Smooth muscle cell (in vitro differentiated cells): ENCODE measurements around the gene SRPK1. TPM values are rescaled to one million over a fixed set of nuclear protein-coding genes. Genes with fewer than 3 reads are reported as not detected.
A peak's percentile ranks its signal among the peaks of the same experiment; 100 is the strongest.

ENCODE experiments used
- DNase-seq: peaks from one replicate; lab custom pipeline; 2025; ENCODE audit not compliant: unreplicated experiment; lab: John Stamatoyannopoulos, UW
- H2AFZ ChIP-seq: fragments of 200-600 bp; sonication (generic); 2 replicates; pipeline ENCODE4 v1.6.0; 2016; ENCODE audit warnings: antibody characterized with exemption, low read depth, mild to moderate bottlenecking
- H3F3A ChIP-seq: fragments of 200-600 bp; sonication (generic); 2 replicates; pipeline ENCODE4 v1.6.0; 2017; ENCODE audit warnings: antibody characterized with exemption, low read depth
- H3K27ac ChIP-seq: fragments of 200-600 bp; sonication (generic); 2 replicates; pipeline ENCODE4 v1.5.1; 2016; ENCODE audit warnings: low read depth, mild to moderate bottlenecking
- H3K27me3 ChIP-seq: fragments of 200-600 bp; sonication (generic); 2 replicates; pipeline ENCODE4 v1.6.1; 2016; ENCODE audit warnings: low read depth, mild to moderate bottlenecking
- H3K36me3 ChIP-seq: fragments of 200-600 bp; sonication (generic); 2 replicates; pipeline ENCODE4 v1.5.1; 2016; ENCODE audit warnings: low read depth
- H3K4me1 ChIP-seq: fragments of 200-600 bp; sonication (generic); 2 replicates; pipeline ENCODE4 v1.5.1; 2016; ENCODE audit warnings: low read depth
- H3K4me2 ChIP-seq: fragments of 200-600 bp; sonication (generic); 2 replicates; pipeline ENCODE4 v1.6.0; 2016; ENCODE audit warnings: mild to moderate bottlenecking
- H3K4me3 ChIP-seq: fragments of 200-600 bp; sonication (generic); 2 replicates; pipeline ENCODE4 v1.5.1; 2016; ENCODE audit warnings: mild to moderate bottlenecking
- H3K79me2 ChIP-seq: fragments of 200-600 bp; sonication (generic); 2 replicates; pipeline ENCODE4 v1.6.0; 2016; ENCODE audit warnings: low read depth, mild to moderate bottlenecking
- H3K9ac ChIP-seq: fragments of 200-600 bp; sonication (generic); 2 replicates; pipeline ENCODE4 v1.6.0; 2016; ENCODE audit warnings: low read depth
- H3K9me3 ChIP-seq: fragments of 200-600 bp; sonication (generic); replicated peaks from 2 replicates; pipeline ENCODE4 v1.5.1; 2016; ENCODE audit warnings: low read depth
- H4K20me1 ChIP-seq: fragments of 200-600 bp; sonication (generic); 2 replicates; pipeline ENCODE4 v1.6.0; 2016; ENCODE audit warnings: low read depth
- WGBS: methylation state at CpG from one replicate; pipeline ENCODE4 v1.1.7; 2016; ENCODE audit warnings: low lambda C conversion rate; 5-methylcytosine and 5-hydroxymethylcytosine counted together
- polyA plus RNA-seq: library from polyadenylated mRNA; unstranded; fragments of >200 nt; fragmentation: Nextera tagmentation; extraction: Ambion mirVana; gene quantifications from 2 replicates; pipeline ENCODE4 v1.2.1, GENCODE V29; 2016
- total RNA-seq: library from RNA; depleted of rRNA; stranded (reverse); fragments of >200 nt; gene quantifications from 2 replicates; pipeline ENCODE4 v1.2.3, GENCODE V29; 2014
- TF ChIP-seq, protein P1 (sequence below): fragments of 200-600 bp; sonication (generic); IDR thresholded peaks from 2 replicates; pipeline ENCODE4 v1.5.1; 2017; ENCODE audit warnings: borderline replicate concordance, mild to moderate bottlenecking, antibody characterized with exemption; ENCODE audit not compliant: insufficient read depth, poor library complexity, severe bottlenecking

SRPK1 gene
- total and polyA plus RNA-seq, 2 experiments from 2014 or later = 28.2 to 45.7 TPM

DNA sequence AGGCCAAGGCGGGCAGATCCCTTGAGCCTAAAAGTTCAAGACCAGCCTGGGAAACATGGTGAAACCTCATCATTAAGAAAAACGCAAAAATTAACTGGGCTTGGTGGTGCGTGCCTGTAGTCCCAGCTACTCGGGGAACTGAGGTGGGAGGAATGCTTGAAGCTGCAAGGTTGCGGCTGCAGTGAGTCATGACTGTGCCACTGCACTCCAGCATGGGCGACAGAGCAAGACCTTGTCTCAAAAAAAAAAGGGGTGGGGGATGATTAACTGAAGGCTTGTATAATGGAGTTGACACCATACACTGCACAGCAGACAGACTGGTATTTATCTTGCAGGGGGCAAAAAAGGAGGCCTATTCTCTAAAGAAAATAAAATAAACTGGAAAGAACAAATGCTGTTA lies 27.7 kb downstream of the SRPK1 start:
- TF ChIP-seq, protein P1, sequence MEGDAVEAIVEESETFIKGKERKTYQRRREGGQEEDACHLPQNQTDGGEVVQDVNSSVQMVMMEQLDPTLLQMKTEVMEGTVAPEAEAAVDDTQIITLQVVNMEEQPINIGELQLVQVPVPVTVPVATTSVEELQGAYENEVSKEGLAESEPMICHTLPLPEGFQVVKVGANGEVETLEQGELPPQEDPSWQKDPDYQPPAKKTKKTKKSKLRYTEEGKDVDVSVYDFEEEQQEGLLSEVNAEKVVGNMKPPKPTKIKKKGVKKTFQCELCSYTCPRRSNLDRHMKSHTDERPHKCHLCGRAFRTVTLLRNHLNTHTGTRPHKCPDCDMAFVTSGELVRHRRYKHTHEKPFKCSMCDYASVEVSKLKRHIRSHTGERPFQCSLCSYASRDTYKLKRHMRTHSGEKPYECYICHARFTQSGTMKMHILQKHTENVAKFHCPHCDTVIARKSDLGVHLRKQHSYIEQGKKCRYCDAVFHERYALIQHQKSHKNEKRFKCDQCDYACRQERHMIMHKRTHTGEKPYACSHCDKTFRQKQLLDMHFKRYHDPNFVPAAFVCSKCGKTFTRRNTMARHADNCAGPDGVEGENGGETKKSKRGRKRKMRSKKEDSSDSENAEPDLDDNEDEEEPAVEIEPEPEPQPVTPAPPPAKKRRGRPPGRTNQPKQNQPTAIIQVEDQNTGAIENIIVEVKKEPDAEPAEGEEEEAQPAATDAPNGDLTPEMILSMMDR = no peak
- no peak for DNase-seq
- Histone ChIP-seq H3K36me3 (no peaks in the 10 kb centered on the region), H3K79me2 (peaks cover 64% of the 10 kb centered on the region), H3K27me3 (no peaks in the 10 kb centered on the region), H3K4me3 (no peak overlapping the region), H3K27ac (peak overlapping the region; percentile 79), H3F3A (no peaks in the 10 kb centered on the region), H3K9ac (no peak overlapping the region), H3K4me1 (peaks cover 4% of the 10 kb centered on the region), H2AFZ (no peak overlapping the region), H3K9me3 (no peaks in the 10 kb centered on the region), H4K20me1 (peaks cover 30% of the 10 kb centered on the region), H3K4me2 (peak overlapping the region; percentile 28)
- 54% methylated on average over 6 of the region's 6 CpGs for WGBS

DNA sequence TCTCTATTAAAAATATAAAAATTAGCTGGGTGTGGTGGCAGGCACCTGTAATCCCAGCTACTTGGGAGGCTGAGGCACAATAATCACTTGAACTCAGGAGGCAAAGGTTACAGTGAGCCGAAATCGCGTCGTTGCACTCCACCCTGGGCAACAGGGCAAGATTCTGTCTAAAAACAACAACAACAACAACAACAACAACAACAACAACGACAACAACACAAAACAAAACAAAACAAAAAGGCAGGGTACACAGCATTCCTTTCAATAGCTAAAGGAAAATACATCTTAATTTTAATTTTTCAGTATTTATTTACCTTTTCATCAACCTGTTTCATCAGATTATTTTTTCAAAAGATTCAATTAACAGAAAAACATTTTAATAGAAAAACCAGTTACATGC lies 28.4 kb downstream of the SRPK1 start:
- Histone ChIP-seq H3K27me3 (no peaks in the 10 kb centered on the region), H3K4me2 (no peak overlapping the region), H4K20me1 (peaks cover 26% of the 10 kb centered on the region), H3K79me2 (peaks cover 57% of the 10 kb centered on the region), H3K4me3 (no peak overlapping the region), H3K36me3 (no peaks in the 10 kb centered on the region), H3K9me3 (no peaks in the 10 kb centered on the region), H2AFZ (no peak overlapping the region), H3F3A (no peaks in the 10 kb centered on the region), H3K4me1 (peaks cover 4% of the 10 kb centered on the region), H3K27ac (peak overlapping the region; percentile 63), H3K9ac (no peak overlapping the region)
- DNase-seq = no peak
- TF ChIP-seq, protein P1 = no peak
- 87% methylated on average over 5 of the region's 5 CpGs for WGBS

DNA sequence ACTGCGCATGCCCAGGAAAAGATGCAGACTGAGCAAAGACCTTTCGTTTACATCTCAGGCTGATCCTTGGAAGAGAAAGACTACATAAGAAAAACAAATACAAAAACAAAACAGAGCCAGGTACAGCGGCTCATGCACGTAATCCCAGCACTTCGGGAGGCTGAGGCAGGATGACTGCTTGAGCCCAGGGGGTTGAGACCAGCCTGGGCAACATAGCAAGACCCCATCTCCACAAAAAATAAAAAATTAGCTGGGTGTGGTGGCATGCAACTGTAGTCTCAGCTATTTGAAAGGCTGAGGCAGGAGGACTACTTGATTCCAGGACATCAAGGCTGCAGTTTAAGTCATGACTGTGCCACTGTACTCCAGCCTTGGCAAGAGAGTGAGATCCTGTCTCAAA lies 41.7 kb downstream of the SRPK1 start:
- Histone ChIP-seq H3K79me2 (no peaks in the 10 kb centered on the region), H3K9ac (no peak overlapping the region), H3K27ac (no peak overlapping the region), H3K4me3 (no peak overlapping the region), H3F3A (no peaks in the 10 kb centered on the region), H3K4me2 (no peak overlapping the region), H3K9me3 (peaks cover 19% of the 10 kb centered on the region), H3K36me3 (peaks cover 18% of the 10 kb centered on the region), H3K27me3 (no peaks in the 10 kb centered on the region), H2AFZ (no peak overlapping the region), H3K4me1 (no peaks in the 10 kb centered on the region), H4K20me1 (no peaks in the 10 kb centered on the region)
- TF ChIP-seq, protein P1 = no peak
- 98% methylated on average over 5 of the region's 5 CpGs for WGBS
- no peak for DNase-seq

DNA sequence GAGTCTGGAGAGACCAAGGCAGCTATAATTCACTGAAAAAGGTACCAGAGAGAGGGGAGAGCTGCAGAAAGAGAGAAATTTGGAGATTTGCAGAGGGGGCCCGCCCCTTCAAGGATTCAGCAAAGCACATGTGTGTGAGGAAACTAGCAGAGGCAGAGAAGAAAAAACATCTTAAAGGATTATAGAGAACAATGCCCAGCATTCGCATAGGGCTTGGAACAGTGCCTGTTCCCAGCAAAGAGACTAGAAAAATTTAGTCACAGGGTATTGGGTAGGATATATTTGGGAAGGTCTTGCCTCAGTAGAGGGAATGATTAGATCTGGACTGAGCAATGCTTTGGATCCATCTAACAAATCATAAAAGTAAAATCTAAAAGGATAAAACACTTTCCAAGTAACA lies 44.0 kb downstream of the SRPK1 start:
- Histone ChIP-seq H3K27ac (no peak overlapping the region), H3K36me3 (peaks cover 15% of the 10 kb centered on the region), H3K9ac (no peak overlapping the region), H3K4me2 (no peak overlapping the region), H2AFZ (no peak overlapping the region), H3K79me2 (no peaks in the 10 kb centered on the region), H3K9me3 (peaks cover 19% of the 10 kb centered on the region), H3F3A (no peaks in the 10 kb centered on the region), H4K20me1 (peaks cover 4% of the 10 kb centered on the region), H3K27me3 (no peaks in the 10 kb centered on the region), H3K4me1 (no peaks in the 10 kb centered on the region), H3K4me3 (no peak overlapping the region)
- no peak for DNase-seq
- WGBS = 95% methylated on average over 2 of the region's 2 CpGs
- TF ChIP-seq, protein P1 = no peak
